ENCODE measurements around the gene PRPH2. TPM values are rescaled to one million over a fixed set of nuclear protein-coding genes. Genes with fewer than 3 reads are reported as not detected.

The PRPH2 gene
- total RNA-seq, 1 experiment from 2014 or later, result not detected

GRCh38 chr6:42698217-42698616 lies 24.2 kb downstream of the PRPH2 start:
- Histone ChIP-seq H3F3A (ENCODE audit: insufficient read depth, low read depth) (peaks cover 9% of the 10 kb centered on the region; the same call in 1 of the 2 replicates), H3K4me1 (replicated peaks; ENCODE audit: insufficient read depth) (no peaks in the 10 kb centered on the region), H4K20me1 (ENCODE audit: insufficient read depth) (no peaks in the 10 kb centered on the region), H3K36me3 (ENCODE audit: low read depth) (no peaks in the 10 kb centered on the region), H3K4me2 (no peak overlapping the region), H3K79me2 (ENCODE audit: low read depth) (no peaks in the 10 kb centered on the region), H3K27me3 (ENCODE audit: insufficient read depth, low read depth) (no peaks in the 10 kb centered on the region), H2AFZ (no peak overlapping the region), H3K9me2 (ENCODE audit: insufficient read depth) (no peaks in the 10 kb centered on the region), H3K27ac (no peak overlapping the region), H3K9me3 (ENCODE audit: insufficient read depth, low read depth) (no peaks in the 10 kb centered on the region), H3K4me3 (no peak overlapping the region)
- no peak for DNase-seq
- intact Hi-C loops (cut with micrococcal nuclease; ENCODE audit: unreplicated experiment), result no loop called here
- no TSS peak for BruUV-seq (replicated peaks)
- ChIA-PET POLR2A (ENCODE audit: unreplicated experiment) (interaction anchor here (0.6 kb wide), 1 partner anchor 84 kb away, joined by 23 read pairs; the partner anchor contains the start of gene BICRAL), CTCF (no interaction called here)
- no peak for TF ChIP-seq EZH2 (IDR thresholded peaks at IDR 0.05; ENCODE audit: low read depth)
- TF ChIP-seq, protein P1, sequence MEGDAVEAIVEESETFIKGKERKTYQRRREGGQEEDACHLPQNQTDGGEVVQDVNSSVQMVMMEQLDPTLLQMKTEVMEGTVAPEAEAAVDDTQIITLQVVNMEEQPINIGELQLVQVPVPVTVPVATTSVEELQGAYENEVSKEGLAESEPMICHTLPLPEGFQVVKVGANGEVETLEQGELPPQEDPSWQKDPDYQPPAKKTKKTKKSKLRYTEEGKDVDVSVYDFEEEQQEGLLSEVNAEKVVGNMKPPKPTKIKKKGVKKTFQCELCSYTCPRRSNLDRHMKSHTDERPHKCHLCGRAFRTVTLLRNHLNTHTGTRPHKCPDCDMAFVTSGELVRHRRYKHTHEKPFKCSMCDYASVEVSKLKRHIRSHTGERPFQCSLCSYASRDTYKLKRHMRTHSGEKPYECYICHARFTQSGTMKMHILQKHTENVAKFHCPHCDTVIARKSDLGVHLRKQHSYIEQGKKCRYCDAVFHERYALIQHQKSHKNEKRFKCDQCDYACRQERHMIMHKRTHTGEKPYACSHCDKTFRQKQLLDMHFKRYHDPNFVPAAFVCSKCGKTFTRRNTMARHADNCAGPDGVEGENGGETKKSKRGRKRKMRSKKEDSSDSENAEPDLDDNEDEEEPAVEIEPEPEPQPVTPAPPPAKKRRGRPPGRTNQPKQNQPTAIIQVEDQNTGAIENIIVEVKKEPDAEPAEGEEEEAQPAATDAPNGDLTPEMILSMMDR (conservative IDR thresholded peaks at IDR 0.05), result no peak

DNA sequence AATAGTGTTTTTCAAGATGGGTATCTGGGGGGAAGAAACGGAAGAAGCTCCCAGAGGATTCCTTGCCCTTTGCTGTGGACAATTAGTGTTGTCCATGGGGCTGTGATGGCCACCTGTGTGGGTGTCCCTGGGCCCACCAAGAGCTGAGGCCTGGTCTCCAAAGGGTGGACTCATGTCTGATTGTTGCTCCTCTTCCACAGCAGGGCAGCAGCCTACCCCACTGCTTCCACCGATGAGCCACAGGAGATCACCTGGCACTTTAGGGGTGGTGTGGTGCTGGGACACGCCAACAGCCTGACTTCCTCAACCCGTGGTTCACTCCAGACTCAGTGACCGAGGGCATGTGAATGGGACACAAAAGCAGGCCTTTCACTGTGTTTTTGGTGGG lies 25.1 kb downstream of the PRPH2 start:
- Histone ChIP-seq H3K27ac (no peak overlapping the region), H3K9me2 (ENCODE audit: insufficient read depth) (no peaks in the 10 kb centered on the region), H3K9me3 (ENCODE audit: insufficient read depth, low read depth) (no peaks in the 10 kb centered on the region), H3K79me2 (ENCODE audit: low read depth) (no peaks in the 10 kb centered on the region), H4K20me1 (ENCODE audit: insufficient read depth) (no peaks in the 10 kb centered on the region), H3K4me1 (replicated peaks; ENCODE audit: insufficient read depth) (no peaks in the 10 kb centered on the region), H3K4me2 (no peak overlapping the region), H3K4me3 (no peak overlapping the region), H3K36me3 (ENCODE audit: low read depth) (no peaks in the 10 kb centered on the region), H2AFZ (no peak overlapping the region), H3K27me3 (ENCODE audit: insufficient read depth, low read depth) (no peaks in the 10 kb centered on the region), H3F3A (ENCODE audit: insufficient read depth, low read depth) (peaks cover 9% of the 10 kb centered on the region; the same call in 1 of the 2 replicates)
- ChIA-PET POLR2A (ENCODE audit: unreplicated experiment) (interaction anchor here (0.6 kb wide), 2 partner anchors 473 to 680 kb away, joined by 4 read pairs; no protein-coding TSS in a partner anchor), CTCF (no interaction called here)
- TF ChIP-seq EZH2 (IDR thresholded peaks at IDR 0.05; ENCODE audit: low read depth), result no peak
- TF ChIP-seq, protein P1 (conservative IDR thresholded peaks at IDR 0.05), result no peak
- intact Hi-C loops (cut with micrococcal nuclease; ENCODE audit: unreplicated experiment), result no loop called here
- no peak for DNase-seq
- no TSS peak for BruUV-seq (replicated peaks)

- intact Hi-C loops (cut with micrococcal nuclease; ENCODE audit: unreplicated experiment), result no loop called here
- no peaks in the 10 kb centered on the region for H3K27me3 ChIP-seq (ENCODE audit: insufficient read depth, low read depth)
- no peaks in the 10 kb centered on the region for H3K4me1 ChIP-seq (replicated peaks; ENCODE audit: insufficient read depth)
- H2AFZ ChIP-seq, result no peak overlapping the region
- H3K4me2 ChIP-seq, result no peak overlapping the region
- H3K9me2 ChIP-seq (ENCODE audit: insufficient read depth), result no peaks in the 10 kb centered on the region
- peaks cover 9% of the 10 kb centered on the region; the same call in 1 of the 2 replicates for H3F3A ChIP-seq (ENCODE audit: insufficient read depth, low read depth)
- H4K20me1 ChIP-seq (ENCODE audit: insufficient read depth), result no peaks in the 10 kb centered on the region
- TF ChIP-seq EZH2 (IDR thresholded peaks at IDR 0.05; ENCODE audit: low read depth), result no peak
- TF ChIP-seq, protein P1 (conservative IDR thresholded peaks at IDR 0.05), result no peak
- no peak for DNase-seq
- BruUV-seq (replicated peaks), result no TSS peak
- ChIA-PET CTCF (no interaction called here), POLR2A (ENCODE audit: unreplicated experiment) (interaction anchor here (0.5 kb wide), 1 partner anchor 554 kb away, joined by 3 read pairs; the partner anchor contains the start of gene C6orf132)
- no peaks in the 10 kb centered on the region for H3K79me2 ChIP-seq (ENCODE audit: low read depth)
- H3K36me3 ChIP-seq (ENCODE audit: low read depth), result no peaks in the 10 kb centered on the region
- no peaks in the 10 kb centered on the region for H3K9me3 ChIP-seq (ENCODE audit: insufficient read depth, low read depth)
- H3K27ac ChIP-seq, result no peak overlapping the region
- H3K4me3 ChIP-seq, result no peak overlapping the region
Observed at GRCh38 chr6:42696526-42697267, 25.7 kb downstream of the PRPH2 start.

All from PC-9 (cell line).